Fibroblast of lung (primary cell): ENCODE measurements around the gene TLR10. TPM values are rescaled to one million over a fixed set of nuclear protein-coding genes. Genes with fewer than 3 reads are reported as not detected.
A peak's percentile ranks its signal among the peaks of the same experiment; 100 is the strongest.

Source experiments
- DNase-seq, 2 donors: peaks; one replicate each; pipeline versions ENCODE4 v3.0.0 to v3.0.0-alpha.2; 2010; ENCODE audit warnings: low read depth in 2 of 2
- H2AFZ ChIP-seq: 2 replicates; pipeline ENCODE4 v1.5.1; 2012; ENCODE audit warnings: low read length, control low read depth, inconsistent platforms
- H3K27ac ChIP-seq: 2 replicates; pipeline ENCODE4 v1.5.1; 2011; ENCODE audit warnings: low read length, control low read depth; ENCODE audit not compliant: insufficient read depth
- H3K27me3 ChIP-seq: 2 replicates; pipeline ENCODE4 v1.5.1; 2011; ENCODE audit warnings: mild to moderate bottlenecking, low read length; ENCODE audit not compliant: control insufficient read depth, insufficient read depth
- H3K36me3 ChIP-seq: 2 replicates; pipeline ENCODE4 v1.5.1; 2011; ENCODE audit warnings: low read length; ENCODE audit not compliant: control insufficient read depth, insufficient read depth
- H3K4me1 ChIP-seq: 2 replicates; pipeline ENCODE4 v1.5.1; 2011; ENCODE audit warnings: low read length; ENCODE audit not compliant: control insufficient read depth, insufficient read depth; ENCODE audit errors: extremely low read depth
- H3K4me2 ChIP-seq: 2 replicates; pipeline ENCODE4 v1.5.1; 2011; ENCODE audit warnings: low read length, control low read depth; ENCODE audit not compliant: insufficient read depth; ENCODE audit errors: extremely low read depth
- H3K4me3 ChIP-seq, 4 experiments: fragments of 200-600 bp in 1 of 4; sonication (generic) in 1 of 4; replicated peaks in 1 of 4; 2 replicates each; pipeline ENCODE4 v1.5.1; 2011 to 2016; ENCODE audit warnings: low read length in 4 of 4, low read depth in 3 of 4, mild to moderate bottlenecking in 3 of 4, control low read depth in 2 of 4, inconsistent platforms in 1 of 4, mixed read lengths in 1 of 4; ENCODE audit not compliant: insufficient read depth in 1 of 4; ENCODE audit errors: control extremely low read depth in 1 of 4
- H3K79me2 ChIP-seq: 2 replicates; pipeline ENCODE4 v1.5.1; 2012; ENCODE audit warnings: mild to moderate bottlenecking, low read length, inconsistent platforms; ENCODE audit not compliant: control insufficient read depth, insufficient read depth
- H3K9ac ChIP-seq: 2 replicates; pipeline ENCODE4 v1.5.1; 2011; ENCODE audit warnings: mild to moderate bottlenecking, low read length, control low read depth; ENCODE audit not compliant: insufficient read depth
- H3K9me3 ChIP-seq: 2 replicates; pipeline ENCODE4 v1.5.1; 2012; ENCODE audit warnings: low read depth, low read length; ENCODE audit not compliant: control insufficient read depth, insufficient read depth
- H4K20me1 ChIP-seq: 2 replicates; pipeline ENCODE4 v1.5.1; 2011; ENCODE audit warnings: low read length; ENCODE audit not compliant: control insufficient read depth, insufficient read depth; ENCODE audit errors: extremely low read depth
- EZH2 ChIP-seq: IDR thresholded peaks from 2 replicates; pipeline ENCODE4 v1.5.1; 2012; ENCODE audit warnings: low read length, control low read depth, mild to moderate bottlenecking; ENCODE audit errors: missing control alignments
- polyA plus RNA-seq, 2 donors: library from polyadenylated mRNA; depleted of rRNA in 1 of 2; stranded (reverse) in 1 of 2; unstranded in 1 of 2; fragments of >200 nt; gene quantifications; 2 replicates each; pipeline ENCODE4 v1.2.1, GENCODE V29; 2011 to 2012; ENCODE audit warnings: missing spikeins in 1 of 2
- total RNA-seq: library from RNA; depleted of rRNA; stranded (reverse); fragments of >200 nt; gene quantifications from 2 replicates; pipeline ENCODE4 v1.2.1, GENCODE V29; 2014
- TF ChIP-seq, protein P1 (sequence below), 2 donors: IDR thresholded peaks in 1 of 2; conservative IDR thresholded peaks in 1 of 2; 1 replicate in 1 of 2; 2 replicates in 1 of 2; pipeline ENCODE4 v1.5.1; 2011 to 2012; ENCODE audit warnings: low read length in 2 of 2, control low read depth in 1 of 2, inconsistent platforms in 1 of 2, low read depth in 1 of 2, mild to moderate bottlenecking in 1 of 2

The TLR10 gene
- total and polyA plus RNA-seq, 2 donors (not counting 1 experiment from before 2014, with no cell fraction given) = not detected

- no peaks in the 10 kb centered on the region for H3K27me3 ChIP-seq
- no peaks in the 10 kb centered on the region for H3K36me3 ChIP-seq
- H3K79me2 ChIP-seq = no peaks in the 10 kb centered on the region
- no peak overlapping the region for H2AFZ ChIP-seq
- DNase-seq = no peak
- no peak overlapping the region for H3K4me2 ChIP-seq
- H3K27ac ChIP-seq = no peak overlapping the region
- no peak overlapping the region for H3K9ac ChIP-seq
- TF ChIP-seq, protein P1, sequence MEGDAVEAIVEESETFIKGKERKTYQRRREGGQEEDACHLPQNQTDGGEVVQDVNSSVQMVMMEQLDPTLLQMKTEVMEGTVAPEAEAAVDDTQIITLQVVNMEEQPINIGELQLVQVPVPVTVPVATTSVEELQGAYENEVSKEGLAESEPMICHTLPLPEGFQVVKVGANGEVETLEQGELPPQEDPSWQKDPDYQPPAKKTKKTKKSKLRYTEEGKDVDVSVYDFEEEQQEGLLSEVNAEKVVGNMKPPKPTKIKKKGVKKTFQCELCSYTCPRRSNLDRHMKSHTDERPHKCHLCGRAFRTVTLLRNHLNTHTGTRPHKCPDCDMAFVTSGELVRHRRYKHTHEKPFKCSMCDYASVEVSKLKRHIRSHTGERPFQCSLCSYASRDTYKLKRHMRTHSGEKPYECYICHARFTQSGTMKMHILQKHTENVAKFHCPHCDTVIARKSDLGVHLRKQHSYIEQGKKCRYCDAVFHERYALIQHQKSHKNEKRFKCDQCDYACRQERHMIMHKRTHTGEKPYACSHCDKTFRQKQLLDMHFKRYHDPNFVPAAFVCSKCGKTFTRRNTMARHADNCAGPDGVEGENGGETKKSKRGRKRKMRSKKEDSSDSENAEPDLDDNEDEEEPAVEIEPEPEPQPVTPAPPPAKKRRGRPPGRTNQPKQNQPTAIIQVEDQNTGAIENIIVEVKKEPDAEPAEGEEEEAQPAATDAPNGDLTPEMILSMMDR (conservative IDR thresholded peaks at IDR 0.05 in 1 of 2, IDR thresholded peaks at IDR 0.05 in 1 of 2; ENCODE audit: low read depth in 1 of 2, low read length in 2 of 2) = peak in 1 of 2 donors; percentile 11
- no peak for TF ChIP-seq EZH2
- no peaks in the 10 kb centered on the region for H4K20me1 ChIP-seq
- peaks cover 12% of the 10 kb centered on the region for H3K4me1 ChIP-seq
- H3K9me3 ChIP-seq = no peaks in the 10 kb centered on the region
- H3K4me3 ChIP-seq = no peak overlapping the region
Measured at GRCh38 chr4:38757945-38758600, 24.7 kb downstream of the TLR10 start.

DNA sequence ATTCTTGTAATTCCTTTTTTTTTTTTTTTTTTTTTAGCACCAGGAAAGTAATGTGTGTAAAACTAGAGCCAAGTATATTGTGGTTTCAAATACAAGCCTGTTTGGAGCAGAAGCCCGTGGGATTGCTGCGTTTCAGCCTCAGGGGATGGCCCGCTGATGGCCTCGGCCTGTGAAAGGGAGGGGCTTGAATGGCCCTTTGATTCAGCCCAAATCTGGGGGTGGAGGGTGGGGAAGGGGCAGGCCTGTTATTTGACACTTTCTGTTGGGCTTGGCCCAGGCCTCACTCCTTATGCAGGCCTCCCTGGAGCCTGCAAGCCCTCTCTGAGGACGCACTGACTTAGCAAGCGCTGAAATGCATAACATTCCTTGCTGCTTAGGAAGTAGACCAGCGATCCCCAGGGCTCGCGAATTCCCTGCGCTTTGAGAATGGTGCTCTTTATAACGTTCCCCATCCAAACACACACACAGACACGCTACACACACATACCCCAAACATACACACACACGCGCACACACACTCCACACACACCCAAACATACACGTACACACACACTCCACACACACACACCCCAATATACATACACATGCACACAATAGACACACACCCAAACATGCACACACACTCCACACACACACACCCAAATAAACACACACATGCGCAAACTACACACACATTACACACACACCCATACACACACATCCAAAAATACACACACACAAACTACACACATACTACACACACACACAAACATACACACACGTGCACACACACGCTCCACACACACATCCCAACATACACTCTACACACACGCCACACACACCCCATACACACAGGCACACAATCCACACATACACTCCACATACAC is 29.6 kb downstream of the TLR10 start:
- Histone ChIP-seq H4K20me1 (no peaks in the 10 kb centered on the region), H3K27ac (peak overlapping the region; percentile 73), H3K9me3 (no peaks in the 10 kb centered on the region), H3K4me3 (peak overlapping the region in 2 of 4 experiments; percentile 13 to 25), H3K79me2 (no peaks in the 10 kb centered on the region), H3K36me3 (no peaks in the 10 kb centered on the region), H3K4me2 (peak overlapping the region; percentile 85), H3K27me3 (no peaks in the 10 kb centered on the region), H2AFZ (peak overlapping the region; percentile 93), H3K9ac (no peak overlapping the region), H3K4me1 (peaks cover 19% of the 10 kb centered on the region)
- TF ChIP-seq, protein P1 (conservative IDR thresholded peaks at IDR 0.05 in 1 of 2, IDR thresholded peaks at IDR 0.05 in 1 of 2; ENCODE audit: low read depth in 1 of 2, low read length in 2 of 2) = no peak
- no peak for TF ChIP-seq EZH2
- peak; percentile 99 to 100 for DNase-seq

GRCh38 chr4:38752372-38752940 is 30.3 kb downstream of the TLR10 start:
- no peaks in the 10 kb centered on the region for H3K36me3 ChIP-seq
- peak overlapping the region in 1 of 4 experiments; percentile 17 for H3K4me3 ChIP-seq
- peaks cover 19% of the 10 kb centered on the region for H3K4me1 ChIP-seq
- H3K79me2 ChIP-seq = no peaks in the 10 kb centered on the region
- peak; percentile 47 to 63 for DNase-seq
- peak overlapping the region; percentile 56 for H3K27ac ChIP-seq
- no peaks in the 10 kb centered on the region for H4K20me1 ChIP-seq
- peak overlapping the region; percentile 85 for H3K4me2 ChIP-seq
- no peak for TF ChIP-seq EZH2
- TF ChIP-seq, protein P1 (conservative IDR thresholded peaks at IDR 0.05 in 1 of 2, IDR thresholded peaks at IDR 0.05 in 1 of 2; ENCODE audit: low read depth in 1 of 2, low read length in 2 of 2) = no peak
- H3K27me3 ChIP-seq = no peaks in the 10 kb centered on the region
- H3K9ac ChIP-seq = no peak overlapping the region
- H2AFZ ChIP-seq = peak overlapping the region; percentile 24
- no peaks in the 10 kb centered on the region for H3K9me3 ChIP-seq
